ENCODE results near the gene COL4A4.

Gene COL4A4

GRCh38 chr2:227160164-227160563 is 3.8 kb downstream of the COL4A4 start:
- DNase-seq = no peak

- no peak for DNase-seq
Measured at GRCh38 chr2:227154986-227155774, 8.8 kb downstream of the COL4A4 start.

GRCh38 chr2:227153758-227154486 is 10.1 kb downstream of the COL4A4 start:
- no peak for DNase-seq

GRCh38 chr2:227153307-227153706 is 10.7 kb downstream of the COL4A4 start:
- DNase-seq = no peak

GRCh38 chr2:227152093-227152766 is 11.8 kb downstream of the COL4A4 start:
- no peak for DNase-seq

- DNase-seq = no peak
Measured at GRCh38 chr2:227150222-227150936, 13.6 kb downstream of the COL4A4 start.

- DNase-seq = no peak
Measured at GRCh38 chr2:227148106-227148505, 15.9 kb downstream of the COL4A4 start.

GRCh38 chr2:227147023-227147422 is 17.0 kb downstream of the COL4A4 start:
- DNase-seq = no peak

- DNase-seq = no peak
Measured at GRCh38 chr2:227146456-227146855, 17.5 kb downstream of the COL4A4 start.

GRCh38 chr2:227143895-227144294 is 20.1 kb downstream of the COL4A4 start:
- DNase-seq = no peak

- DNase-seq = no peak
Measured at GRCh38 chr2:227141301-227141700, 22.7 kb downstream of the COL4A4 start.

GRCh38 chr2:227134591-227134990 is 29.4 kb downstream of the COL4A4 start:
- DNase-seq = no peak

- DNase-seq = no peak
Measured at GRCh38 chr2:227132986-227133385, 31.0 kb downstream of the COL4A4 start.

- no peak for DNase-seq
Measured at GRCh38 chr2:227130636-227131035, 33.4 kb downstream of the COL4A4 start.

GRCh38 chr2:227127201-227127600 is 36.8 kb downstream of the COL4A4 start:
- no peak for DNase-seq

GRCh38 chr2:227125506-227125905 is 38.5 kb downstream of the COL4A4 start:
- no peak for DNase-seq

GRCh38 chr2:227124811-227125210 is 39.2 kb downstream of the COL4A4 start:
- no peak for DNase-seq

GRCh38 chr2:227123697-227124096 is 40.3 kb downstream of the COL4A4 start:
- no peak for DNase-seq

- DNase-seq = no peak
Measured at GRCh38 chr2:227118353-227118752, 45.7 kb downstream of the COL4A4 start.

GRCh38 chr2:227117852-227118251 is 46.2 kb downstream of the COL4A4 start:
- DNase-seq = no peak

GRCh38 chr2:227117027-227117426 is 47.0 kb downstream of the COL4A4 start:
- DNase-seq = no peak

GRCh38 chr2:227115761-227116160 is 48.2 kb downstream of the COL4A4 start:
- DNase-seq = no peak
